NT2/D1 (cell line): ENCODE measurements around the gene VAMP1.

Source experiments
- SUZ12 ChIP-seq: IDR thresholded peaks from 2 replicates; pipeline ENCODE4 v1.6.1; 2011; ENCODE audit not compliant: insufficient read length, insufficient read depth; ENCODE audit errors: extremely low read depth
- YY1 ChIP-seq: IDR thresholded peaks from 2 replicates; pipeline ENCODE4 v1.6.1; 2011; ENCODE audit not compliant: insufficient read length, insufficient read depth

GRCh38 chr12:6461401-6462233 is 8.9 kb downstream of the VAMP1 start:
- no peak for TF ChIP-seq SUZ12
- TF ChIP-seq YY1 = no peak
